ENCODE results near the gene DFFA.
"Not testable (repeated sequence)": the region's sequence is repeated elsewhere in the genome, so short reads cannot be mapped to it uniquely, and the experiment has no call there.

DFFA gene

DNA sequence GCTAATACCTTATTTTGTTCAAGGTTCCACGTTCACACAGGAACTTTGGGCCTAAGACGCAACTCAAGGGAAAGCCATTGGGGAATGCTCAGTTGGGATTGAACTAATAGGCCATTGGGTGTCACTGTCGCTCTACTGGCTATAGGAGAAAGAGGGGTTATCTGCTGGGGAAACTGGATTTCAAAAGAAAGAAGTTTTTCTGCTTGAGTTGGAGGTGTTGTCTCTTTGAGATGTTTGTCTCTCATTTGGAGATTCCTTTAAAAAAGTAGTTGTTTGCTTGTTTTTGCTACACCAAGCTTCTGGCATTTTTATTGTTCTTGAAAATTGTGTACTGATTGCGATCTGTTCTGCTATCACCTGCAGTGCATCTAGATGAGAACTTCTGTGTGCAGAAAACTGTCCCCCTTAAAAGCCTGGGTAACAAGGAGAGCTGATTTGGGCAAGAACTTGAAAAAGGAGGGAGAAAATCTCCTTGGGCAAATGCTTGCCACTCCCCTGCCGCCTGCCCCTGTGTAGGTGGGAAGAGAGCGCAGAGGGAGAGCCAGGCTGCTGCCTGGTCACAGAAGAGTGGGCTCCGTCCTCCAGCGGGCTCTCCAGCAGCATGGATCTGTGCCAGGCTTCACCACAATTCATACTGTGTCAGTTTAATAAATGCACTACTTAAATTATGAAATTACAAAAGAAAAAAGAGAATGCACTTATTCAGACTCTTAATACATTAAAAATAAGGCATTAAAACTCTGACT lies 42.3 kb upstream of the DFFA start:
- H3K27ac ChIP-seq (ENCODE audit: low read depth, low read length), result no peak overlapping the region
- H2AFZ ChIP-seq (ENCODE audit: low read length, unreplicated experiment), result no peak overlapping the region
- H3K36me3 ChIP-seq (ENCODE audit: insufficient read depth, low read length), result no peaks in the 10 kb centered on the region
- H3K27me3 ChIP-seq (ENCODE audit: insufficient read depth, low read length), result no peaks in the 10 kb centered on the region
- H3K4me1 ChIP-seq (ENCODE audit: control insufficient read depth, insufficient read depth, low read length, unreplicated experiment), result peaks cover 22% of the 10 kb centered on the region
- peaks cover 49% of the 10 kb centered on the region for H3K79me2 ChIP-seq (ENCODE audit: control insufficient read depth, insufficient read depth, low read length, unreplicated experiment)
- H3K4me3 ChIP-seq (ENCODE audit: low read depth, low read length), result no peak overlapping the region

DNA sequence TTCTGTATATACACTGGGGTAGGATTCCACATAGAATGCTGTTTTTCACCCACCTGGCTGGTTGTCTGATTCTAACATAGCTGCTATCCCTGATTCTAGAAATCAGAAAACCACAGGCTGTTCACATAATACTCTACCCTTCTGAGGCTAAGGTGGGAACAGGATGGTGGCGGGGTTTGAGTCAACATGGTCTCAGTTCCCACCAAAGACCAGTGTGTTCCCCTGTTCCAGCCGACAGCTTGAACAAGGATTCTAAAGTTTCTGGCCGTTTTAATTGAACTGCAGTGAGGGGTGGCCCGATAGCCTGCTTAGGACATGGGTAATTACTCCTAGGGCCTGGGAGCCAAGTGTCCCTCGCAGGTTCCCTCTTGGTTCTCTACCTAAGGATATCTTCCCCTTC lies 40.9 kb upstream of the DFFA start:
- Histone ChIP-seq H3K4me1 (ENCODE audit: control insufficient read depth, insufficient read depth, low read length, unreplicated experiment) (peaks cover 28% of the 10 kb centered on the region), H3K27ac (ENCODE audit: low read depth, low read length) (no peak overlapping the region), H3K79me2 (ENCODE audit: control insufficient read depth, insufficient read depth, low read length, unreplicated experiment) (peaks cover 60% of the 10 kb centered on the region), H3K4me3 (ENCODE audit: low read depth, low read length) (no peak overlapping the region), H2AFZ (ENCODE audit: low read length, unreplicated experiment) (no peak overlapping the region), H3K27me3 (ENCODE audit: insufficient read depth, low read length) (no peaks in the 10 kb centered on the region), H3K36me3 (ENCODE audit: insufficient read depth, low read length) (no peaks in the 10 kb centered on the region)

DNA sequence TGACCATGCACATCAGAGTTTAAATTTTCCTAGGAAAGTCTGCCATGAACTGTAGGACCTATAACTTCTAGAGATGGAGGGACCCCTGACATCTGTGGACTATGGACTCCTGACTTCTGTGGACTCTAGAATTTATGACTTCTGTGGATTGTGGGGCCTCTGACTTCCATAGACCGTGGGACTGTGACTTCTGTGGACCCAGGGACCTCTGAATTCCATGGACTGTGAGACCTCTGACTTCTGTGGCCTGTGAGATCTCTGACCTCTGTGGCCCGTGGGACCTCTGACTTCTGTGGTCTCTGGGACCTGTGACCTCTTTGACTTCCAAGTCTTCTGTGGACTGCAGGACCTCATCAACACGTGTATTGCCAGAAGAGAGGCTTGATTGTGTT lies 39.2 kb upstream of the DFFA start:
- Histone ChIP-seq H3K4me3 (ENCODE audit: low read depth, low read length) (peak overlapping the region; percentile 62), H3K27me3 (ENCODE audit: insufficient read depth, low read length) (no peaks in the 10 kb centered on the region), H3K27ac (ENCODE audit: low read depth, low read length) (peak overlapping the region; percentile 84), H3K79me2 (ENCODE audit: control insufficient read depth, insufficient read depth, low read length, unreplicated experiment) (peaks cover 54% of the 10 kb centered on the region), H2AFZ (ENCODE audit: low read length, unreplicated experiment) (no peak overlapping the region), H3K4me1 (ENCODE audit: control insufficient read depth, insufficient read depth, low read length, unreplicated experiment) (peaks cover 35% of the 10 kb centered on the region), H3K36me3 (ENCODE audit: insufficient read depth, low read length) (no peaks in the 10 kb centered on the region)

DNA sequence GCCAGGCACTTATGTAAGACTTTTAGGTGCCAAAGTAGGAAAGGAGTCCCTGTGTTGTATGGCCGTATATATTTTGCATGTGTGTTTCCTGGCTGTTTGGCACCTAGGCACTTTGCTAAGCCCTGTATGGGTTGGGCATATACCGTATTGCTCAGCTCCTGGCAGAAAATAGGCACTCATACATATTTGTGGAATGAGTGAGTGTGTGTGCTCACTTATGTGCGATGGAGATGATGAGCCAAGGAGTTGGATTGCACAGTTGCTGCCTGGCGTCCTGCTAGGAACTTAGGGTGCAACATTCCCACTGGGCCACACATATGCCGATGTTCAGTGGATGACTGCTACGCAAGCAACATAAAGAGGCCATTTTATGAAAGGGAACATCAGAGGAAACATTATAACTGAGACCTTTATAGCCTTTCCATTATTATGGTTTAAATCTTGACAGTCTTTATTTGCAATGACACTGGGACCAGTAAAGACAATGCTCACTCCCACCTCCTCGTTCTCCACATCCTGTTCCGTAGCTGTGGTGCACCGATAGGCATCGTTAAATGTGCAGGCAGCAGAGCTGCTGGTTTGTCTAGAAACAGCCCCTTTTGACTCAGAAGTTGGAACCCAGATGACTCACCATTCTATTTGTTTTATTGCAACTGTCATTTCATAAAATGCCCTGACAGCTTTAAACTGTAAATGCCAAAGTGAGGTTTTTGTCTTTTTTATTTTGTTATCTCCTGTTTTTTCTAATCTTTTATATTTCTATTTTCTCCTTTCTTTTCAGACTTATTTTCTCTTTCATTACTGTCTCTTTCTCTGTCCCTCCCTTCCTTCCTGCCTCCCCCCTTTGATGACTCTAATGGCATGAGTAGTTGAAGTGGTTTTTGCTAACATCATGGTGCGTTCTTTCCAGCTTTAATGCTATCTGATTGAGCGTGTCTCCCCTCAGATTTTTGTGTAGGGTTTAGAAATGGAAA lies 38.5 kb upstream of the DFFA start:
- peaks cover 54% of the 10 kb centered on the region for H3K79me2 ChIP-seq (ENCODE audit: control insufficient read depth, insufficient read depth, low read length, unreplicated experiment)
- H3K4me1 ChIP-seq (ENCODE audit: control insufficient read depth, insufficient read depth, low read length, unreplicated experiment), result peaks cover 35% of the 10 kb centered on the region
- H3K27me3 ChIP-seq (ENCODE audit: insufficient read depth, low read length), result no peaks in the 10 kb centered on the region
- H3K36me3 ChIP-seq (ENCODE audit: insufficient read depth, low read length), result no peaks in the 10 kb centered on the region
- H2AFZ ChIP-seq (ENCODE audit: low read length, unreplicated experiment), result no peak overlapping the region
- H3K27ac ChIP-seq (ENCODE audit: low read depth, low read length), result peak overlapping the region; percentile 84
- H3K4me3 ChIP-seq (ENCODE audit: low read depth, low read length), result peak overlapping the region; percentile 62

DNA sequence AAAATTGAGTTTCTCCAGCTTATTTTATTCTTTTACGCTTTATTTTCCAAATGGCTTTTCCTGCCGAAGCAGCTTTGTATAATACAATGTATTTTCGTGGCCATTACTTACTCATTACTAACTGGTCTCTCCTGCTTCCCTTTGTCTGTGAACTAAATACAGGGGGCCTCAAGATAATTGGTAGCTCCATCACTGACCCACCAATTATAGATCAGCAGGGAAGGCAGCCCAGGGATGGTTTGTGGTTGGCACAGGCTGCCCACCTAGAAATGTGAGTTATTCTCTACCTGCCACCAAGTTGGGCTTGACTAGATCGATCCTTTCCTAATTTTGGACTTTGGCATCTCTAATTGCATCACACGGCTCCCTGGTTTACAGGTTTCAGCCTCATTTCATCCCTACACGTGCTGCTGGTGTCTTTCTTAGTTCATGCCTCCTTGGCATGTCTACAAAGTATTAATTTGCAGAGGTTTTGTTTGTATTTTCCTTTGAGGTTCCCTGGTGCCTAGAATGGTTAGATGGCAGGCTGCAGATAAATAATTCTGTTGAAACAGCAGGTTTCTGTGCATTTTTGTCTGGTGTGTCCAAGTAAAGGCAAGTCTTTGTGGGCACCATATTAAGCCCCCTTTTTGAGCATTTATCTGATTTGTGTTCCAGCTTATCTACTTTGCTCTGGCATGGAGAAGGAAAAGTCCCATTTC lies 37.6 kb upstream of the DFFA start:
- peak overlapping the region; percentile 62 for H3K4me3 ChIP-seq (ENCODE audit: low read depth, low read length)
- H3K27ac ChIP-seq (ENCODE audit: low read depth, low read length), result peak overlapping the region; percentile 84

GRCh38 chr1:10508511-10508951 lies 36.2 kb upstream of the DFFA start:
- H3K27me3 ChIP-seq (ENCODE audit: insufficient read depth, low read length), result no peaks in the 10 kb centered on the region
- H2AFZ ChIP-seq (ENCODE audit: low read length, unreplicated experiment), result no peak overlapping the region
- H3K4me1 ChIP-seq (ENCODE audit: control insufficient read depth, insufficient read depth, low read length, unreplicated experiment), result peaks cover 35% of the 10 kb centered on the region
- H3K36me3 ChIP-seq (ENCODE audit: insufficient read depth, low read length), result no peaks in the 10 kb centered on the region
- no peak overlapping the region for H3K27ac ChIP-seq (ENCODE audit: low read depth, low read length)
- H3K4me3 ChIP-seq (ENCODE audit: low read depth, low read length), result no peak overlapping the region
- peaks cover 41% of the 10 kb centered on the region for H3K79me2 ChIP-seq (ENCODE audit: control insufficient read depth, insufficient read depth, low read length, unreplicated experiment)

More for the DNA sequence above, 37.6 kb upstream of the DFFA start:
- no peak overlapping the region for H2AFZ ChIP-seq (ENCODE audit: low read length, unreplicated experiment)
- H3K79me2 ChIP-seq (ENCODE audit: control insufficient read depth, insufficient read depth, low read length, unreplicated experiment), result peaks cover 50% of the 10 kb centered on the region
- H3K27me3 ChIP-seq (ENCODE audit: insufficient read depth, low read length), result no peaks in the 10 kb centered on the region
- no peaks in the 10 kb centered on the region for H3K36me3 ChIP-seq (ENCODE audit: insufficient read depth, low read length)
- peaks cover 35% of the 10 kb centered on the region for H3K4me1 ChIP-seq (ENCODE audit: control insufficient read depth, insufficient read depth, low read length, unreplicated experiment)

DNA sequence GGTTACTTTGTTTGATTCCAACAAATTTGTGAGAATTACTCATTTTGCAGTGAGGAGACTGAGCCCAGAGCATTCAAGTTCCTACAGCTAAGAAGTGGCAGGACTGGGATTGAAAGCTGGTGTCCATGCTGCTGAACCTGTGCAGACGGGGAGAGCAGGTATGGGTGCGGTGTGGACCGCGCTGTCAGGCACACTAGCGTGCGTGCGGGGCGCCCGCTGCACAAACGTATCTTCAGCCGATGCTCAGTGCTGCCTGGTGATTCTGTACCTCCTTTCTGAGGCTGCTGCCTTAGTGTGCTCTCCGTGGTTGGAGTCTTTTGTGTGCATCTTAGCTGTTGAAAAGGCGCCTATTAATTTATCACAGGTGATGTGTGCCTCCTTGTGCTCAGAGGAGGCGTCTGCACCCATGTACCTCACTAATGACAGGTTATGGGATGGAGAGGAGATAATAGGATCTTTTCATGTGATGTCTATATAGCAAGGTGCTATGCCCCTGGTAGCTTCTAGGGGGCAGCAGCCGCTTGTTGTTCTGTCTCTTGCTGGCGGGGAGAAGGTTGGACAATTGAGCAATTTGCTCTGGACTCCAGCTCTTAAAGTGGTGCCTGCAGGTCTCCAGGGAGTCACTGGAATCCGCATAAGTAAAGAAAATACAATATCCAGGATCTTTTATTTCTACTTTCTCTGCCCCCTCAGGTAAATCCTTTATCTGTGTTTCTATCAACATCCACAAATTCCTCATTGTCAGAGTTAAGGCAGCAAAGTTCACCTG lies 35.0 kb upstream of the DFFA start:
- H3K79me2 ChIP-seq (ENCODE audit: control insufficient read depth, insufficient read depth, low read length, unreplicated experiment), result peaks cover 29% of the 10 kb centered on the region
- H3K27me3 ChIP-seq (ENCODE audit: insufficient read depth, low read length), result no peaks in the 10 kb centered on the region
- H3K4me3 ChIP-seq (ENCODE audit: low read depth, low read length), result no peak overlapping the region
- H2AFZ ChIP-seq (ENCODE audit: low read length, unreplicated experiment), result no peak overlapping the region
- no peak overlapping the region for H3K27ac ChIP-seq (ENCODE audit: low read depth, low read length)
- no peaks in the 10 kb centered on the region for H3K36me3 ChIP-seq (ENCODE audit: insufficient read depth, low read length)
- H3K4me1 ChIP-seq (ENCODE audit: control insufficient read depth, insufficient read depth, low read length, unreplicated experiment), result peaks cover 35% of the 10 kb centered on the region

DNA sequence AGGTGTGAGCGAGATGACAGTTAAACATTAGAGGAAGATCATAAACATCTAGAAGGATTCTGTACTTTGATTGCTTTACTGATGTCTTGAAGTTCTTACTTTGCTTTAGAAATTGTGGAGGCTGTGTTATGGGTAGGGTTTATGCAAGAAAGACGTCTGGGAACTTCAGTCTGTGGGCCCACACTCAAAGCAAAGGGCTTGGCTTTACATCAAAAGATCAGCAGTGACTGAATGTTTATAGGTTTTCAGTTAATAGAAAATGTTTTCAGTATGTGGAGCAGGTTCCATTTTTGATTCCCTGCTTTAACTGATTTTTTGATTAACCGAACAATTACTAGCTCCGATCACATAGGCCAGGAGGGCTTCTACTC lies 34.3 kb upstream of the DFFA start:
- H2AFZ ChIP-seq (ENCODE audit: low read length, unreplicated experiment), result no peak overlapping the region
- H3K36me3 ChIP-seq (ENCODE audit: insufficient read depth, low read length), result no peaks in the 10 kb centered on the region
- peaks cover 32% of the 10 kb centered on the region for H3K4me1 ChIP-seq (ENCODE audit: control insufficient read depth, insufficient read depth, low read length, unreplicated experiment)
- H3K27me3 ChIP-seq (ENCODE audit: insufficient read depth, low read length), result no peaks in the 10 kb centered on the region
- H3K4me3 ChIP-seq (ENCODE audit: low read depth, low read length), result no peak overlapping the region
- peaks cover 27% of the 10 kb centered on the region for H3K79me2 ChIP-seq (ENCODE audit: control insufficient read depth, insufficient read depth, low read length, unreplicated experiment)
- no peak overlapping the region for H3K27ac ChIP-seq (ENCODE audit: low read depth, low read length)

GRCh38 chr1:10506046-10506676 lies 33.8 kb upstream of the DFFA start:
- H3K4me3 ChIP-seq (ENCODE audit: low read depth, low read length); H2AFZ ChIP-seq (ENCODE audit: low read length, unreplicated experiment); H3K36me3 ChIP-seq (ENCODE audit: insufficient read depth, low read length); H3K27me3 ChIP-seq (ENCODE audit: insufficient read depth, low read length); H3K27ac ChIP-seq (ENCODE audit: low read depth, low read length): not testable (repeated sequence)
- Histone ChIP-seq H3K79me2 (ENCODE audit: control insufficient read depth, insufficient read depth, low read length, unreplicated experiment) (peaks cover 29% of the 10 kb centered on the region), H3K4me1 (ENCODE audit: control insufficient read depth, insufficient read depth, low read length, unreplicated experiment) (peaks cover 27% of the 10 kb centered on the region)
